Fibroblast of lung (primary cell): ENCODE measurements around the gene ALAS1. TPM values are rescaled to one million over a fixed set of nuclear protein-coding genes. Genes with fewer than 3 reads are reported as not detected.

Experiments
- DNase-seq, 2 donors: peaks; one replicate each; pipeline versions ENCODE4 v3.0.0 to v3.0.0-alpha.2; 2010; ENCODE audit warnings: low read depth in 2 of 2
- H2AFZ ChIP-seq: 2 replicates; pipeline ENCODE4 v1.5.1; 2012; ENCODE audit warnings: low read length, control low read depth, inconsistent platforms
- H3K27ac ChIP-seq: 2 replicates; pipeline ENCODE4 v1.5.1; 2011; ENCODE audit warnings: low read length, control low read depth; ENCODE audit not compliant: insufficient read depth
- H3K27me3 ChIP-seq: 2 replicates; pipeline ENCODE4 v1.5.1; 2011; ENCODE audit warnings: mild to moderate bottlenecking, low read length; ENCODE audit not compliant: control insufficient read depth, insufficient read depth
- H3K36me3 ChIP-seq: 2 replicates; pipeline ENCODE4 v1.5.1; 2011; ENCODE audit warnings: low read length; ENCODE audit not compliant: control insufficient read depth, insufficient read depth
- H3K4me1 ChIP-seq: 2 replicates; pipeline ENCODE4 v1.5.1; 2011; ENCODE audit warnings: low read length; ENCODE audit not compliant: control insufficient read depth, insufficient read depth; ENCODE audit errors: extremely low read depth
- H3K4me2 ChIP-seq: 2 replicates; pipeline ENCODE4 v1.5.1; 2011; ENCODE audit warnings: low read length, control low read depth; ENCODE audit not compliant: insufficient read depth; ENCODE audit errors: extremely low read depth
- H3K4me3 ChIP-seq, 4 experiments: fragments of 200-600 bp in 1 of 4; sonication (generic) in 1 of 4; replicated peaks in 1 of 4; 2 replicates each; pipeline ENCODE4 v1.5.1; 2011 to 2016; ENCODE audit warnings: low read length in 4 of 4, low read depth in 3 of 4, mild to moderate bottlenecking in 3 of 4, control low read depth in 2 of 4, inconsistent platforms in 1 of 4, mixed read lengths in 1 of 4; ENCODE audit not compliant: insufficient read depth in 1 of 4; ENCODE audit errors: control extremely low read depth in 1 of 4
- H3K79me2 ChIP-seq: 2 replicates; pipeline ENCODE4 v1.5.1; 2012; ENCODE audit warnings: mild to moderate bottlenecking, low read length, inconsistent platforms; ENCODE audit not compliant: control insufficient read depth, insufficient read depth
- H3K9ac ChIP-seq: 2 replicates; pipeline ENCODE4 v1.5.1; 2011; ENCODE audit warnings: mild to moderate bottlenecking, low read length, control low read depth; ENCODE audit not compliant: insufficient read depth
- H3K9me3 ChIP-seq: 2 replicates; pipeline ENCODE4 v1.5.1; 2012; ENCODE audit warnings: low read depth, low read length; ENCODE audit not compliant: control insufficient read depth, insufficient read depth
- H4K20me1 ChIP-seq: 2 replicates; pipeline ENCODE4 v1.5.1; 2011; ENCODE audit warnings: low read length; ENCODE audit not compliant: control insufficient read depth, insufficient read depth; ENCODE audit errors: extremely low read depth
- CTCF ChIP-seq, 2 donors: IDR thresholded peaks in 1 of 2; conservative IDR thresholded peaks in 1 of 2; 1 replicate in 1 of 2; 2 replicates in 1 of 2; pipeline ENCODE4 v1.5.1; 2011 to 2012; ENCODE audit warnings: low read length in 2 of 2, control low read depth in 1 of 2, inconsistent platforms in 1 of 2, low read depth in 1 of 2, mild to moderate bottlenecking in 1 of 2
- EZH2 ChIP-seq: IDR thresholded peaks from 2 replicates; pipeline ENCODE4 v1.5.1; 2012; ENCODE audit warnings: low read length, control low read depth, mild to moderate bottlenecking; ENCODE audit errors: missing control alignments
- polyA plus RNA-seq, 2 donors: library from polyadenylated mRNA; depleted of rRNA in 1 of 2; stranded (reverse) in 1 of 2; unstranded in 1 of 2; fragments of >200 nt; gene quantifications; 2 replicates each; pipeline ENCODE4 v1.2.1, GENCODE V29; 2011 to 2012; ENCODE audit warnings: missing spikeins in 1 of 2
- total RNA-seq: library from RNA; depleted of rRNA; stranded (reverse); fragments of >200 nt; gene quantifications from 2 replicates; pipeline ENCODE4 v1.2.1, GENCODE V29; 2014

The ALAS1 gene
- total and polyA plus RNA-seq, 2 donors (not counting 1 experiment from before 2014, with no cell fraction given), result 60.9 to 61.8 TPM

- H3K79me2 ChIP-seq, result no peaks in the 10 kb centered on the region
- H3K36me3 ChIP-seq, result peaks cover 12% of the 10 kb centered on the region
- no peaks in the 10 kb centered on the region for H4K20me1 ChIP-seq
- TF ChIP-seq EZH2, result no peak
- H3K9me3 ChIP-seq, result no peaks in the 10 kb centered on the region
- DNase-seq, result no peak
- H3K4me1 ChIP-seq, result peaks cover 2% of the 10 kb centered on the region
- H2AFZ ChIP-seq, result no peak overlapping the region
- H3K27ac ChIP-seq, result no peak overlapping the region
- H3K27me3 ChIP-seq, result no peaks in the 10 kb centered on the region
- no peak overlapping the region for H3K9ac ChIP-seq
- H3K4me2 ChIP-seq, result peak overlapping the region; percentile 92
- H3K4me3 ChIP-seq, result peak overlapping the region in 2 of 4 experiments; percentile 60 to 67
These were observed 48.9 kb downstream of the ALAS1 start for GRCh38 chr3:52246728-52247408.

- peaks cover 12% of the 10 kb centered on the region for H3K36me3 ChIP-seq
- H3K4me1 ChIP-seq, result peaks cover 2% of the 10 kb centered on the region
- no peak overlapping the region for H3K4me2 ChIP-seq
- no peaks in the 10 kb centered on the region for H3K9me3 ChIP-seq
- H3K27ac ChIP-seq, result no peak overlapping the region
- no peak for TF ChIP-seq CTCF (conservative IDR thresholded peaks at IDR 0.05 in 1 of 2, IDR thresholded peaks at IDR 0.05 in 1 of 2; ENCODE audit: low read depth in 1 of 2, low read length in 2 of 2)
- TF ChIP-seq EZH2, result no peak
- no peak overlapping the region for H2AFZ ChIP-seq
- no peaks in the 10 kb centered on the region for H4K20me1 ChIP-seq
- H3K9ac ChIP-seq, result no peak overlapping the region
- H3K4me3 ChIP-seq, result no peak overlapping the region
- no peak for DNase-seq
- H3K79me2 ChIP-seq, result no peaks in the 10 kb centered on the region
- no peaks in the 10 kb centered on the region for H3K27me3 ChIP-seq
These were observed 49.6 kb downstream of the ALAS1 start for GRCh38 chr3:52247409-52248164.

GRCh38 chr3:52248165-52248541 is 50.2 kb downstream of the ALAS1 start:
- Histone ChIP-seq H3K4me3 (no peak overlapping the region), H3K4me1 (peaks cover 2% of the 10 kb centered on the region), H4K20me1 (no peaks in the 10 kb centered on the region), H3K9ac (no peak overlapping the region), H3K79me2 (no peaks in the 10 kb centered on the region), H3K27me3 (no peaks in the 10 kb centered on the region), H3K9me3 (no peaks in the 10 kb centered on the region), H3K36me3 (peaks cover 14% of the 10 kb centered on the region), H2AFZ (no peak overlapping the region), H3K4me2 (no peak overlapping the region), H3K27ac (no peak overlapping the region)
- no peak for DNase-seq
- TF ChIP-seq EZH2, result no peak
- no peak for TF ChIP-seq CTCF (conservative IDR thresholded peaks at IDR 0.05 in 1 of 2, IDR thresholded peaks at IDR 0.05 in 1 of 2; ENCODE audit: low read depth in 1 of 2, low read length in 2 of 2)
